Liver (tissue), 9 donors: Measurements from ENCODE around the gene SMCO3. TPM values are rescaled to one million over a fixed set of nuclear protein-coding genes. Genes with fewer than 3 reads are reported as not detected.
A peak's percentile ranks its signal among the peaks of the same experiment; 100 is the strongest.

Experiments
- DNase-seq: peaks from one replicate; pipeline ENCODE4 v3.0.0-alpha.2; 2017; ENCODE audit warnings: low spot score
- H3K27ac ChIP-seq, 2 donors: one replicate each; pipeline ENCODE4 v1.7.0; 2013; ENCODE audit warnings: inconsistent platforms in 2 of 2, low read length in 2 of 2, control low read depth in 1 of 2, low read depth in 1 of 2, mild to moderate bottlenecking in 1 of 2
- H3K27me3 ChIP-seq, 4 donors: one replicate each; pipeline versions ENCODE4 v1.6.1 to v1.7.0; 2013; ENCODE audit warnings: low read length in 3 of 4, inconsistent platforms in 1 of 4, mild to moderate bottlenecking in 1 of 4, moderate library complexity in 1 of 4; ENCODE audit not compliant: control insufficient read depth in 4 of 4, insufficient read depth in 4 of 4
- H3K36me3 ChIP-seq, 4 donors: one replicate each; pipeline versions ENCODE4 v1.6.1 to v1.7.0; 2013; ENCODE audit warnings: low read length in 3 of 4, mild to moderate bottlenecking in 3 of 4, low read depth in 1 of 4, moderate library complexity in 1 of 4; ENCODE audit not compliant: control insufficient read depth in 4 of 4, insufficient read depth in 3 of 4
- H3K4me1 ChIP-seq, 4 donors: one replicate each; pipeline versions ENCODE4 v1.6.1 to v1.7.0; 2013; ENCODE audit warnings: low read length in 3 of 4, mild to moderate bottlenecking in 3 of 4, moderate library complexity in 1 of 4; ENCODE audit not compliant: control insufficient read depth in 4 of 4, insufficient read depth in 4 of 4
- H3K4me3 ChIP-seq, 3 donors: one replicate each; pipeline versions ENCODE4 v1.6.1 to v1.7.0; 2013; ENCODE audit warnings: low read length in 3 of 3, control low read depth in 1 of 3, low read depth in 1 of 3, mild to moderate bottlenecking in 1 of 3
- H3K9ac ChIP-seq, 2 donors: one replicate each; pipeline ENCODE4 v1.7.0; 2013; ENCODE audit warnings: low read length in 2 of 2, mild to moderate bottlenecking in 2 of 2, moderate library complexity in 2 of 2, control low read depth in 1 of 2, low read depth in 1 of 2
- H3K9me3 ChIP-seq, 4 donors: one replicate each; pipeline versions ENCODE4 v1.6.1 to v1.7.0; 2013; ENCODE audit warnings: low read length in 3 of 4; ENCODE audit not compliant: control insufficient read depth in 4 of 4
- ATF3 ChIP-seq: IDR thresholded peaks from 2 replicates; pipeline ENCODE4 v1.6.1; 2016; ENCODE audit warnings: antibody characterized with exemption
- EGR1 ChIP-seq, 2 donors: IDR thresholded peaks; 2 replicates each; pipeline ENCODE4 v1.6.1; 2016 to 2018; ENCODE audit warnings: antibody characterized with exemption in 2 of 2, low read depth in 2 of 2
- FOXA1 ChIP-seq: IDR thresholded peaks from 2 replicates; pipeline ENCODE4 v1.6.1; 2016; ENCODE audit warnings: antibody characterized with exemption
- FOXA2 ChIP-seq: IDR thresholded peaks from 2 replicates; pipeline ENCODE4 v1.6.1; 2016; ENCODE audit warnings: antibody characterized with exemption
- GABPA ChIP-seq, 2 donors: IDR thresholded peaks in 1 of 2; conservative IDR thresholded peaks in 1 of 2; 2 replicates each; pipeline ENCODE4 v1.6.1; 2016; ENCODE audit warnings: antibody characterized with exemption in 2 of 2, mild to moderate bottlenecking in 1 of 2, moderate library complexity in 1 of 2
- HNF4A ChIP-seq, 2 donors: conservative IDR thresholded peaks; 2 replicates each; pipeline ENCODE4 v1.6.1; 2016; ENCODE audit warnings: antibody characterized with exemption in 2 of 2, mild to moderate bottlenecking in 2 of 2
- HNF4G ChIP-seq: IDR thresholded peaks from 2 replicates; pipeline ENCODE4 v1.6.1; 2016; ENCODE audit warnings: antibody characterized with exemption
- JUND ChIP-seq, 2 donors: IDR thresholded peaks; 2 replicates each; pipeline ENCODE4 v1.6.1; 2016; ENCODE audit warnings: antibody characterized with exemption in 2 of 2
- MAX ChIP-seq: IDR thresholded peaks from 2 replicates; pipeline ENCODE4 v1.6.1; 2016; ENCODE audit warnings: antibody characterized with exemption
- RAD21 ChIP-seq, 2 donors: IDR thresholded peaks; 2 replicates each; pipeline ENCODE4 v1.6.1; 2016; ENCODE audit warnings: antibody characterized with exemption in 2 of 2, mild to moderate bottlenecking in 2 of 2
- REST ChIP-seq: IDR thresholded peaks from 2 replicates; pipeline ENCODE4 v1.6.1; 2016; ENCODE audit warnings: antibody characterized with exemption, mild to moderate bottlenecking
- SP1 ChIP-seq: IDR thresholded peaks from 2 replicates; pipeline ENCODE4 v1.6.1; 2018; ENCODE audit warnings: antibody characterized with exemption, mild to moderate bottlenecking
- TAF1 ChIP-seq: conservative IDR thresholded peaks from 2 replicates; pipeline ENCODE4 v1.6.1; 2016; ENCODE audit warnings: antibody characterized with exemption, mild to moderate bottlenecking
- YY1 ChIP-seq: IDR thresholded peaks from 2 replicates; pipeline ENCODE4 v1.6.1; 2016; ENCODE audit warnings: antibody characterized with exemption, mild to moderate bottlenecking
- WGBS: extraction: QIAGEN DNeasy Blood & Tissue Kit; methylation state at CpG from one replicate; pipeline ENCODE4 v1.1.7; 2013; 5-methylcytosine and 5-hydroxymethylcytosine counted together
- polyA plus RNA-seq, 2 donors: library from polyadenylated mRNA; stranded (reverse) in 1 of 2; unstranded in 1 of 2; fragments of 200-250 nt in 1 of 2; fragments of >200 nt in 1 of 2; fragmentation: Nextera tagmentation in 1 of 2; extraction: Ambion mirVana in 1 of 2; gene quantifications; one replicate each; pipeline versions ENCODE4 v1.2.1 to v1.2.3, GENCODE V29; 2013 to 2015
- total RNA-seq, 2 donors: library from RNA; depleted of rRNA; stranded (reverse); fragments of >200 nt; gene quantifications; one replicate each; pipeline ENCODE4 v1.2.3, GENCODE V29; 2014
- TF ChIP-seq, protein P1 (sequence below): IDR thresholded peaks from 2 replicates; pipeline ENCODE4 v1.6.1; 2016; ENCODE audit warnings: antibody characterized with exemption
- donor health status: healthy.
- donor health status: healthy.
- donor health status: healthy.
- donor health status: healthy.
- donor health status: healthy.

Gene SMCO3
- total and polyA plus RNA-seq, 4 donors: 0.17 to 0.93 (median 0.56) TPM

DNA sequence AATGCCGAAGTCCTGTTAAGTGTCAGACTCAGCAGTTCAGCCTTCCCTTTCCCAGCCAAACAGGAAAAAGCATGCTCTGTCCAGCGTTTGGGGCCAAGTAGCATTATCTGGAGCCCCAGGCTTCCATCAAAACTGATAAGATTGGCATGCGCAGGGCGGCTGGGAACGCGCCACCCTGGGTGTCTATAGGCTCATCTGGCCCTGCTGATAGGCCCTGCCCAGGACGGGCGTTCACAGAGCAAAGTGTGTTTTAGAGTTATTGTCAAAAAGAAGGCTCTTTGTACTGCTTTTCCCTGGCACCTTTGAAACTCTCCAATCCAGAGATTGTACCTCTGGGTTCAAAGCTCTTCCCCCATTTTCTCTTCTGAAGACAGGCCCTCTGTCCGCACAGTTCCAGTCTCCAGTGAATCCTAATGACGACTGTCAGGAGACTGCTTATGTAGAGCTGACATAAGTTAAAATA, 29.5 kb upstream of the SMCO3 start, which contains the start of gene ART4 (continued):
- TF ChIP-seq ATF3 (peak; percentile 42), MAX (peak; percentile 86), EGR1 (IDR thresholded peaks at IDR 0.05; ENCODE audit: low read depth in 2 of 2) (no peak), HNF4A (conservative IDR thresholded peaks at IDR 0.05) (peak; percentile 42 to 75), FOXA1 (no peak), TAF1 (peak; percentile 67), RAD21 (IDR thresholded peaks at IDR 0.05) (peak in 1 of 2 donors; percentile 33), GABPA (IDR thresholded peaks at IDR 0.05 in 1 of 2, conservative IDR thresholded peaks at IDR 0.05 in 1 of 2) (peak in 1 of 2 donors; percentile 44), YY1 (peak; percentile 96)

- peak in 1 of 2 donors; percentile 35 for TF ChIP-seq HNF4A (conservative IDR thresholded peaks at IDR 0.05)
- TF ChIP-seq HNF4G: no peak
- no peak for TF ChIP-seq REST
- TF ChIP-seq, protein P1, sequence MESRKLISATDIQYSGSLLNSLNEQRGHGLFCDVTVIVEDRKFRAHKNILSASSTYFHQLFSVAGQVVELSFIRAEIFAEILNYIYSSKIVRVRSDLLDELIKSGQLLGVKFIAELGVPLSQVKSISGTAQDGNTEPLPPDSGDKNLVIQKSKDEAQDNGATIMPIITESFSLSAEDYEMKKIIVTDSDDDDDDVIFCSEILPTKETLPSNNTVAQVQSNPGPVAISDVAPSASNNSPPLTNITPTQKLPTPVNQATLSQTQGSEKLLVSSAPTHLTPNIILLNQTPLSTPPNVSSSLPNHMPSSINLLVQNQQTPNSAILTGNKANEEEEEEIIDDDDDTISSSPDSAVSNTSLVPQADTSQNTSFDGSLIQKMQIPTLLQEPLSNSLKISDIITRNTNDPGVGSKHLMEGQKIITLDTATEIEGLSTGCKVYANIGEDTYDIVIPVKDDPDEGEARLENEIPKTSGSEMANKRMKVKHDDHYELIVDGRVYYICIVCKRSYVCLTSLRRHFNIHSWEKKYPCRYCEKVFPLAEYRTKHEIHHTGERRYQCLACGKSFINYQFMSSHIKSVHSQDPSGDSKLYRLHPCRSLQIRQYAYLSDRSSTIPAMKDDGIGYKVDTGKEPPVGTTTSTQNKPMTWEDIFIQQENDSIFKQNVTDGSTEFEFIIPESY: no peak
- TF ChIP-seq GABPA (IDR thresholded peaks at IDR 0.05 in 1 of 2, conservative IDR thresholded peaks at IDR 0.05 in 1 of 2): peak in 1 of 2 donors; percentile 0
- no peak for TF ChIP-seq RAD21 (IDR thresholded peaks at IDR 0.05)
- peak; percentile 10 for TF ChIP-seq FOXA2
- Histone ChIP-seq H3K4me1 (peaks cover 6 to 44% (median 21%) of the 10 kb centered on the region in 4 donors), H3K9ac (peak overlapping the region; percentile 68 to 92)
These were observed 28.3 kb upstream of the SMCO3 start for GRCh38 chr12:14842315-14842714.

GRCh38 chr12:14841761-14842160, 27.8 kb upstream of the SMCO3 start:
- H3K4me1 ChIP-seq: peaks cover 6 to 45% (median 21%) of the 10 kb centered on the region in 4 donors
- 20% methylated on average over 3 of the region's 3 CpGs for WGBS
- peak overlapping the region; percentile 62 to 91 (median 89) for H3K4me3 ChIP-seq
- DNase-seq: peak; percentile 48
- peaks cover 0 to 12% (median 1%) of the 10 kb centered on the region in 4 donors for H3K36me3 ChIP-seq
- H3K9ac ChIP-seq: peak overlapping the region; percentile 77 to 92
- H3K27me3 ChIP-seq: no peaks in the 10 kb centered on the region
- H3K27ac ChIP-seq: peak overlapping the region; percentile 82 to 87
- no peaks in the 10 kb centered on the region for H3K9me3 ChIP-seq
- TF ChIP-seq GABPA (IDR thresholded peaks at IDR 0.05 in 1 of 2, conservative IDR thresholded peaks at IDR 0.05 in 1 of 2) (peak in 1 of 2 donors; percentile 39), TAF1 (peak; percentile 98), EGR1 (IDR thresholded peaks at IDR 0.05; ENCODE audit: low read depth in 2 of 2) (peak in 1 of 2 donors; percentile 67), RAD21 (IDR thresholded peaks at IDR 0.05) (peak in 1 of 2 donors; percentile 64), SP1 (peak; percentile 93), HNF4G (peak; percentile 59), REST (peak; percentile 91), JUND (IDR thresholded peaks at IDR 0.05) (peak; percentile 85 to 94), ATF3 (peak; percentile 66), FOXA2 (peak; percentile 60), YY1 (peak; percentile 75)
- TF ChIP-seq, protein P1: peak; percentile 49

More at GRCh38 chr12:14842315-14842714, 28.3 kb upstream of the SMCO3 start:
- 17% methylated on average over 3 of the region's 3 CpGs for WGBS
- Histone ChIP-seq H3K27me3 (no peaks in the 10 kb centered on the region), H3K9me3 (no peaks in the 10 kb centered on the region), H3K36me3 (peaks cover 0 to 12% (median 1%) of the 10 kb centered on the region in 4 donors), H3K4me3 (peak overlapping the region; percentile 62 to 91 (median 89)), H3K27ac (peak overlapping the region; percentile 82 to 87)
- DNase-seq: no peak
